Medulla oblongata (tissue), 1 donor: ENCODE data around the gene TMOD4.

ENCODE experiments used
- DNase-seq: peaks from one replicate; pipeline ENCODE4 v3.0.0-alpha.2; 2015; ENCODE audit errors: extremely low spot score

TMOD4 gene

DNA sequence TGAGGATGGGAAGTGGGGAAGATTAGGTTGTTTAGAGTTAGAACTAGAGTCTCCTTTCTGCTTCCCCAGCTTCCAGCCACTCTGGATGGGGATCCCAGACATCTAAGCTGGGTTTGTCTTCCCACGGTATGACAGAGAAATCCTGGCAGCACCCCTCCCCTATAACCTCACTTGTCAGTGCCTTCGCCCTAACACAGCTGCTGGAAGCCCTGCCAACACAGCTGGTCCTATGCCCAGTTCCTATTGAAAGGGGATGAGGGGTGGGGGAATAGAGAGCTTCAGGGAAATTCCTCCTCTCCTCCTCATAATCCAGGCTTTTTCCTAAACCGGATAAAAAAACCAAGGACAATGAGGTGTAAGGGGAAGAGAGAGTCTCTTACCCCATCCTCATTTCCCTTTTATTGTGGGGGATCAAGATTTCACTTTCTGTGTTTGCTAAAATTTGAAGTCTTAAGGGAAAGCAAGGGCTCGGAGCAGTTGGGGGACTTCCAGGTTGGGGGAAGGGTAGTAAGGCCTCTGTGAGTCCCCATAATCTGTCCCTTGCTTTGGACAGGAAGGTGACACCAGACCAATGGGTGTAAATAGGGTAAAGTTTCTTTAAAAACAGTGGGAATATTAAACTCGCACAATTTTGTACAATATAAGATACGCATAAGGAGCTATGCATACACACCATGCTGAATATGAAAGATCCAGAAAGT, 590 bp downstream of the TMOD4 start:
- DNase-seq, result peak; percentile 91

DNA sequence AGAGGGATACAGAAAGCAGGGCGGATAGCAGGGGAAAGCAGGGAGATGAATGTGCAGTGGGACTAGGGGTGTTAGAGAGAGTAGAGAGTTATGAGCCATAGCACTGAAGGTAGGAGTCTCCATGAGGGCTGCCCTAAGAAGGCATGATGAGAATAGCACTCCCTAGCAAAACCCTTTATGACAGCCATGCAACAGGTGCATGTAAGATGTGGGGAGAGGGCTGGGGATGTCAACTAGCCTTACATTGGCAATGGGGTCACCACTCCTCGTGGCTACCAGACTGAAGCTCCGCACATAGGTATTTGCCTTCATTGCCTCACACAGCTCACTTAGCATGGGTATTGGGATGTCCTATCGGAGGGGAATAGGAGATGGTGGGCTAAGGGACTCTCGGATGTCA, 4.6 kb downstream of the TMOD4 start:
- DNase-seq, result no peak

DNA sequence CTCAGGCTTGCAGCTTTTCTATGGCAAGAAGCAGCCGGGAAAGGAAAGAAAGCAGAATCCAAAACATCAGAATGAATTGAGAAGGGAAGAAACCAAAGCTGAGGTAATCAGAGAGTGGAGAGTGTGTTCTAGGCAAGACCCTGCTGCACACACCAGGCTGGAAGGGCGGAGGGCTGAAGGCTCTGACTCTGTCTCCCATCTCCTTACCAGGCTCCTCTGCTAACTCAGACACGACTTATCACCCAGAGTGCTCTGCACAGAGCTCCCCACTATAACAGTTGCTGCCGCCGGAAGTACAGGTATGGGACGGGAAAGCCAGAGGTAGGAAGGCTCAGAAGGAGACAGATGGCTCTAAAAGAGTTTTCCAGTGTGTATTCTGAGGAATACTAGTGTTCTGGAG, 8.7 kb downstream of the TMOD4 start:
- no peak for DNase-seq

DNA sequence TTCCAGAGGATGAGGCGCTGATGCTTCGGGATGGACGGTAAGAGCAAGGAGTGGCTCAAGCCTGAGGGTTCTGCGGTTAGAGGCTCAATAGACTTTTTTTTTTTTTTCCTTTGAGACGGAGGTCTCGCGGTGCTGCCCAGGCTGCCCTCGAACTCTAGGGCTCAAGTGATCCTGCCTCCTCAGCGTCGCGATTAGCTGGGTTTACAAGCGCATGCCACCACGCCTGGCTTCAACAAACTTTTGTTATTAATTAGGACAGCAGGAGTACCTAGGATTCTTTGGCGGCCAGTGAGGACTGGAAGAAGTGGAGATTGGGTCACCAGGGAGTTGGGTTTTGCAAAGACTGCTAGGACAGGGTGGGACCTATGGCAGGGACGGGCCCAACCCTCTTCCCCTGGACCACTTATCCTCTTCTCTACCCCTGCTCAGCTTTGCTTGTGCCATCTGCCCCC, 9.2 kb downstream of the TMOD4 start:
- DNase-seq, result no peak

DNA sequence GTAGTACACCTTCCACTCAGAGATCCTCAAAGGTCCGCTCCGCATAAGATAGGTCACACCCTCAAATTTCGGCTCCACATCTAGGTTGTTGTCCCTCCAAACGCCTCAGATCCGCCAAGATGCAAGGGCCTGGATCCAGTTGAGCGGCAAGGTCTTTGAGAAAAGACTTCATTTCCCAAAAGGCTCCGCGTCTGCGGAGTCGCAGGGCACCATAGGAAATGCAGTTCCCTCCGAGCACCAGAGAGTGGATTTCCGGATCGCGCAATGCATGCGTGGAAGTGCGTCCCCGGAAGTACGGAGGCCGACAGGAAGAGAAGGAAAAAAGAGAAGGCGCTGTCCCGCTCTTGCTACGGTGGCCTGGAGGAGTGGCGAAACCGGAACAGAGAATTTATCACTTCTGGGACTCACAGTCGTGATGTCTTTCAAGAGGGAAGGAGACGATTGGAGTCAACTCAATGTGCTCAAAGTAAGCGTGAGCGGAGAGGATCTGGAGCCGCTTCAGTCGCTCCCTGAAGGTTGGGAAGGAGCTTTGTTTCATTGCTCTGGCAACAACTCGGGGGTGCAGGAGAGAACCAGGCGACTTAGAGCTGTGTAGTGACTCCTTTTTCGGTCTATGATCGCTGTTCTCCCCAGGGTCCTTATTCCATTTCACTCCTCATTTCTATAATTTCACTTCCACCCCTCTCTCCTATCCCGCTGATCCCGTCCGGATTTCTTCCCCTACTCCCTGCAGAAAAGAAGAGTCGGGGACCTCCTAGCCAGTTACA, 9.9 kb downstream of the TMOD4 start, which contains the start of the genes LYSMD1 and SCNM1:
Gene LYSMD1 (minus strand): TSS at position 165 of the 767 bp plus-strand sequence. CDS start 644 bp downstream, outside the sequence.
Gene SCNM1 (plus strand): TSS at position 407 of the 767 bp plus-strand sequence. CDS start 9 bp downstream, at position 416.
- peak; percentile 99 for DNase-seq

DNA sequence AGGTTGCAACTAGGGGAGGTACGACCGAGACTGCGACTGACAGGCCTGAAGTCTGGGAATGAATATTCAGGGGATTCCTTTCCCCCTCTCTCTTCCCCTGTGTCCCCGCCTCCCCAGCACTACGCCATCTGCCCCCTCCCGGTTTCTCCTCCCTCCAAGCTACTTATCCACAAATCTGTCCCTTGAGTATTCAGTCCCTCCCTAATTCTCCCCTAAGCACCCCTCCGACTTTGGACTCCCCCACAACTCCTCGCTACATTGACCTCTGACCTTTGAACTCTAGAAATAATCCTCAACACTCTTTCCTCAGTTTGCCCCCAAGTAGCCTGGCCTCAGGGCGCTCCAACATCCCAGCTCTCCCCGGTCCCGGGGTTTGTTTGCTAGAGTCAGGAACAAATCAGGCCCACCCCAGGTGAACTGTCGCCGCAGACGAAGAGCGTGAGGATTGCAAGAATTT, 10.5 kb downstream of the TMOD4 start:
- DNase-seq, result peak; percentile 59

DNA sequence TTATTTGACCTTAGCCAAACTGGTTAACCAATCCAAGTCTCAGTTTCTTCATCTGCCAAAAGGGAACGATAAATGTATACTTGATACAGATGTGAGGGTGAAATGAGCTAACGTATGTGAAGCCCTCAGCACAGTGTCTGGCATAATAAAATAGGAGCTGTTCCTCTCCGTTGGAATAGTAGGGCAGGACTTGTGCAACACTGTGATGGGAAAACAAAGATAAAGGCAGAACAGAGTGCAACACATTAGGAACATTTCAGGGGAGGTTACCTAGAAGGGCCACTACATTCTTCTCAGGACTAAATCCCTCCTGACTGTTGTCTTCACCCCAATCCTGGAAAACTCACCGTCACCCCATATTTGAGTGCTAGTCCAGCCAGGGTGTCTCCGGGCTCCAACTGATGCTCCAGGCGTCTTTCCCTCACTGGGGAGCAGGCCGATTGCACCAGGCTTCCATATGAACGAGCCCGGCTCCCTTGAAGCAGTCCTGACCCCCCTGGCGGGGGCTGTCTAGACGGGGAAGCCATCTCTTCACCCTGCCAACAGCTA, 11.0 kb downstream of the TMOD4 start:
- no peak for DNase-seq

DNA sequence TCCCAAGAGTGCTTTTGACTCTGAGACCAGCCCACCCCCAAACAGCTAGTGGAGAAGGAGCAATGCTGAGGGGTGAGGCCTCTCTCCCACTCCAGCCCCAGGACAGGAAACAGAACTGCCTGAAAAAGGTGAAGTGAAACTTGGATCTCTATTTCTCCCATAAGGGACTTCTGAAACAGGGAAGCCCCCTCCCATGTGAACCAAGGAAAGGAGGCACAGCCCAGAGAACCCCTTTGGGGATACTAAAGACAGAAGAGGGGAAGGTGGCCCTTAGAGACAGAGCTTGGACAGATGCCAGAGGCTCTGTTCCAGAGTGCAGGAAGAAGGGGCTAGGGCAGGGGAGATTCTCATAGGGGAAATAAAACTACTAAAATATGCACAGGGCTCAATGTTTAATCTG, 16.4 kb downstream of the TMOD4 start:
- peak; percentile 40 for DNase-seq

DNA sequence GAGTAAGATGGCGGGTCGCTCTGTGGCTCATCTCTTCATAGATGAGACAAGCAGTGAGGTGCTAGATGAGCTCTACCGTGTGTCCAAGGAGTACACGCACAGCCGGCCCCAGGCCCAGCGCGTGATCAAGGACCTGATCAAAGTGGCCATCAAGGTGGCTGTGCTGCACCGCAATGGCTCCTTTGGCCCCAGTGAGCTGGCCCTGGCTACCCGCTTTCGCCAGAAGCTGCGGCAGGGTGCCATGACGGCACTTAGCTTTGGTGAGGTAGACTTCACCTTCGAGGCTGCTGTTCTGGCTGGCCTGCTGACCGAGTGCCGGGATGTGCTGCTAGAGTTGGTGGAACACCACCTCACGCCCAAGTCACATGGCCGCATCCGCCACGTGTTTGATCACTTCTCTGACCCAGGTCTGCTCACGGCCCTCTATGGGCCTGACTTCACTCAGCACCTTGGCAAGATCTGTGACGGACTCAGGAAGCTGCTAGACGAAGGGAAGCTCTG, 17.0 kb downstream of the TMOD4 start:
- DNase-seq, result no peak

DNA sequence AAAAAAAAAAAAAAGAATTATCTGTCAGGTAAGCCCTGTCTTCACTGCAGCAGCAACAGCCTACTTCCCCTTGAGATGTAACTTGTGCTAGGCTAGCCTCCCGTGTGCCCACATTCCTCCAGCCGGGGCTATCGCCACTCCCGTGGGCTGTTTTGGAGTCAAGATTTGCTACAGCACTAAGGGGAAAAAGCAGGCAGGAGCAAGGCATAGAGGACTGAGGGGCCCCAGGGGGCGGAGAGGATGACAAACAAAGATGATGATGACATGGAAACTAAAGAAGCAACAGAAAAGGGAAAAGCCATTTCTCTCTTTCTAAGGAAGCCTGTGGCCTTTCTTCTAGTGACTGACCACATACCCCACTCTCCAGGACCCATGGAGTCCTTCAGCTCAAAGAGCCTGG, 17.5 kb downstream of the TMOD4 start:
- no peak for DNase-seq

DNA sequence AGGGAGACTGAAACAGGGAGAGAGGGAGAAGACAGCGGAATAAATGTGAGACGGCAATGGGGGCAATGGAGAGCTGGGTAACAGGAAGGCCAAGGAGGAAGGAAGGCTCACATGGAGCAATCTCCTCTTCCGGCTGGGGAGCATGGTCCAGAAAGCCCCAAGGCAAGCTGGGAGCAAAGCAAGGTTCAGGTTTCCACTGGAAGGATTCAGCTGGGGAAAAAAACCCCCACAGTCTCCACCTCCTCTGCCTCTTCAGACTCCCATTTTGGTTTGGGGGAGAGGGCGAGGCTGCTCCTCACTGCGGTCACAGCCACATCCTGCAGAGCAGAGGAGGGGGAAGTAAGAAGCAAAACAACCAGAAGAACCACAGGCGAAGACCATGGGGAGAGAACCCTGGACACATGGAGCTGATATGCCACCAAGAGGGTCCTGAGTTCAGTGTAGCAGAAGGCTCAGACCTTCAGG, 18.7 kb downstream of the TMOD4 start:
- peak; percentile 34 for DNase-seq

DNA sequence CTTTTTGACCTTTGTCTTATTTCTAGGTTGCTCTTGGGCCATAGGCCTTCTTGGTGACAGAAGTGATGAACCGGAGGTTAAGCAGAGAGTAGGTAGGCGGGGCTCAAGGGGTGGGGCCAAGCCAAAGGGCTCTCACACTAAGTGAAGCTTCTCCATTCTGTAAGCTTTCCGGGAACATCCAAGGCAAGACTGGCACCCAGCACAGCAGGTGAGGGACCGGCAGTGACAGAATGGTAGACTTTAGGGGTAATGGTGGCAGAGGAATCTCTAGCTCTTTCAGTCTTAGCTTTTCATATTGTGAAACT, 19.3 kb downstream of the TMOD4 start, which contains the start of gene TNFAIP8L2:
Gene TNFAIP8L2 (plus strand): TSS at position 135 of the 305 bp plus-strand sequence. CDS start 2,049 bp downstream, outside the sequence.
- DNase-seq, result peak; percentile 63

DNA sequence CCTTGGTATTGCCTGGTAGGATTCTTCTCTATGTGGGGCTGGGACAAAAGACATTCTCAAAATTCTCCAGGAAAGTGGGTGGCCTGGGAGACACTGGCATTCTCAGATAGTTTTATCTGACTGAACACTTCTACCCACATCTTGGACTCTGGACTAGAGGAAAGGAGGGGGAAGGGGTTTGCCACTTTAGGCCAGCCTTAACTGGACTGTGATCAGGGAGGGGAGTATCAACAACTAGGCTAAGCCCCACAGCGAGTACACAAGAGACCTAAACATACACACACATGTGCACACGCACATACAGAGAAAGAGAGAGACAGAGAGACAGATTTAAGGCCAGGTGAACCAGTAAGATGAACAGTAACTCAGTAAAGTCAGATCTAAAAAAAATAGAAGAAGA, 28.1 kb downstream of the TMOD4 start:
- no peak for DNase-seq

DNA sequence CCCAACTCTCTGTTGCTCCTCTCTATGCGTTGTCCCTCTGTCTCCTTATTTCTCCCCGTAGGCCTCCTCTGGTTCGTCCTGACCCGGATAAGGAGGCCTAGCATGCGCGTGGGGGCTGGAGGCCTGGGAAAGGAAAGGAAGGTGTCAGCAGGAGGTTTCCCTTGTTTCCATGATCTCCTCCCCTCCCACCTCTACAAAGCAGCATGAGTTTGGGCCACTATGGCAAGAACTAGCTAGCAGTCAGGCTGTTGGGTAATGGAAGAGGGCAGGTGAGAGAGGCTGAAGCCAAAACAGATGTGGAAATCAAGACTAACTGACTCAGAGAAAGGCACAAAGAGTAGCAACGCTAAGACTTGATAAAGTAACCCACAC, 28.7 kb downstream of the TMOD4 start:
- no peak for DNase-seq

DNA sequence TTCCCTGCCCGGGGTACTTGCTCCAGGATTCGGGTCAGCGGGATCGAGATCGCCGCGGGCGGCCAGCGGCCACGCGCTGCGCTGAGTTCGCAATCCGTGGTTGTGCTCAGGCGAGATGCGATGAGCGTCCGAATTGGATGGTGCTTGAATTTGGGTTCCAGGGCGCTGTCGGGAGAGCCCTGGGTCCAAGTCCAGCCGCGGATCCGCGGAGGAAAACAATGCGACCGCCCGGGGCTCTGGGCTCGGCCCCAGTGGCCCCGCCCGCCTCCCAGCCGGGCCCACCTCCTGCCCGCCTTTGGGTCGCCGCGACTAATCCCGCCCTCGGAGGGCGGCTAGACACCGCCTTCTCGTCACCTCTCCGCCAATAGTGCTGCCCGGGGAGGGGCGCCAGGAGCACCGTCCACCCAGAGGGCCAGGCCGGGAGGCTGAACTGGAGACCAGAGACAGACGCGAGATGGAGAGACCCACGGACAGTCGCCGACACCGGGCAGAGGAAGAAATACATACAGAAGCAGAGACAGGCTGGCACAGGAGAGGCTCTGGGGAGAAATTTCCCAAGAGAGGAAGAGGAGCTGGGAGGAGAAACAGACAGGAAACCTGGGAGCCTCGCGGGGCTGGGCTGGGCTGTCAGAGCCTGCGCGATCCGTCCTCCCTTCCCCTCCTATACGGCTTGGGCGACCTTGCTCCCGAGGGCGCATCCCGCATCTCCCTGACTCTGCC, 29.2 kb downstream of the TMOD4 start, which contains the start of gene SEMA6C:
Gene SEMA6C (minus strand): TSS at position 220 of the 720 bp plus-strand sequence. CDS start 4,010 bp downstream, outside the sequence.
- DNase-seq, result peak; percentile 97

DNA sequence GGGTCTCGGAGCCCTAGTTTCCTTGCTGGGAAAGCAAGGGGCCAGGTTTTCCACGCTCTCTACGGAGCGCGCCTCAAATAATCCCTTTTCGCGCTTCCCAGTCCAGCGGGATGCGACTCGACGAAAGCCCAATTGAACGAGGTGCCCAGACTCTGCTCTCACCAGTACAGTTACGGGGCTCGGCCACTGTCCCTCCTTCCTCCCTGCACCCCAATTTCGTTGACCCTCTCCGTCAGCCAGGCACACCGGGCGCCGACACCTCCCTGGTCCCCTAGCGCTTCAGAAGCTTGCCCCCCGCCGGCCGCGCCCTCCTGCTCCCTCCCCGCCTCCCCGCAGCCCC, 29.7 kb downstream of the TMOD4 start:
- no peak for DNase-seq

DNA sequence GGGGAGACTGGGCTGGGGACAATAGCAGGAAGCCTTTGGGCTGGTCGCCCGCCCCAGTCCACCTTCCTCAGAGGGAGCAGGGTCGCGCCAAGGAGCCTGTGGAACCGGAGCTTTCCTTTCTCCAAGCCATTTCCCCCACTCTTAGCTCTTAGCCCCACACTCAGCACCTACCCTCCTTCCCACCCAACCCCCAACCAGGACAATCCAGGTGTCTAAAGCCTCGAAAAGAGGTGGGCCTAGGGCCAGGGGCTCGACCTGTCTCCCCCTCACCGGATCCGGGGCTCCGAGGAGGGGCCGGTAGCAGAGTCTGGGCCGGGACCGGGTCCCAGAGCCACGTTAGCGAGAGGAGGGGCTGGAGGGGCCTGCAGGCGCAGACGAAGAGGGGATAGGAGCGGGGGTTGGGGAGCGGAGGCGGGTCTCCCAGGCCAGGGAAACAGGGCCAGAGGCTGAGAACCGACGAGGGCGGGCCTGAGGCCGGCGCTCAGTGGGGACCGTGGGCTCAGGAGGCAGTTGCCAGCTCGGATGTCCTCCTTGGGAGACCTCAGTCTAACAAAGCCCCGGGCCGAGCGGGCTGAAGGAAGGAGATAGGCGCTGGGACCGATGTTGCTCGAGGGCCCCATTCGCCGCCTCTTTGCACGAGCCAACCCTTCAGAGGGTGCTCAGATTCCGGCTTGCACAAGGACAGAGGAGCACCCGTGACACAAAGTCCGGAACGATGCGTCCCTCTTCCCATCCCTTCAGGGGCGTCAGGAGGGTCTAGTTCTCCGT, 30.3 kb downstream of the TMOD4 start:
- peak; percentile 12 for DNase-seq

DNA sequence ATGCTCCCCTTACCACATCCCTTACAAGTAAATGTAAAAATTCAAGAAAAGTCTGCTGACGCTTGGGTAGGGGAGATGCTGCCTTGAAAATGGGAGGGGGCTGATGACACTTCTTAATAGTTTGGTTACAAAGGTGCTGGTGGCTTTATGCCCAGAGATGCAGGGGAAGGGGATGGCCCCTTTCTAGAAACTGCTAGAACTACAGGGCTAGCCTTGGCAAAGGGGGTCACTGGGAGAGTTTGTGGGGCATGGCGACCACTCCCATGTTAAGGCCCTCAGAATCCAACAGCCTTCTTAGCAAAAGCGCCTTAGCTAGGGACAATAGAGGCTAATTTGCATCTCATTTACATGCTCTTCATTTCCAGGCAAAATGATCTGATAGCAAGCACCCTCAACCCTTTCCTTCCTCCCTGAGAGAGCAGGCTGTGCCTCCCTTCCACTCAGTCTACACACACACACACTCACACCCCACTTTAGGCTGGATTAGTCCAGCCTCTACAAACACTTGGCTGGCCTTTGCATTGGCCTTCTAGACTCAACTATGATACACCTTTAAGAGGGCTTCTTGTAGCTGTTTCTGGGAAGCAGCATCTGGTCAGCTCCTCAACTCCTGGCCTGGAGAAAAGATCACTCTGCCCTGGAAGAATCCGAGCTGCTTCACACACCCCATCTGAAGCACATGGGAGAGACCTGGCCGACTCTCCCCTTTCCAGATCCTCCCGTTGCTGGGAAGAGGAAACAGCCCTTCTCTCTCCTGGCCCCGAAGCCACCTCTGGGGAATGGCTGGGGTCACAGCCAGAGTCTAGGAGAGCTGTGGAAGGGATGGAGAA, 31.1 kb downstream of the TMOD4 start:
- no peak for DNase-seq

DNA sequence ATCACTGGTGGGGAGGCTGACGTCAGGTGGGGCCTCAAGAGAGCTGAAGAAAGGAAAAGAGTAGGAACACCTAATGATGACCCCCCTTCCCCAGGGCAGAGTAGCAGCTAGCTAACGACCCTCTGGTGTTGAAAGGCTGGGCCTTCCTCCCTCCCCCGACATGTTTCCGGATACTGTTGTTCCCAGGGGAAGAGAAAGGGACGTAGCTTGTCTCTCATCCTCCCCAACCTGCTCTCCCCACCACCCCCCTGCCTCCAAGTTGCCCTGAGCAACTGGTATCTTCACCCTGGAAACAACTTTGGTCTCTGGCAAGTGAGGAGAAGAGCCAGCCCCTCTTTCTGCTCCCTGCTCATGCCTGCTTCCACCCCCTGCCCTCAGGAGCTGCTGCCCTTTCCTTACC, 31.8 kb downstream of the TMOD4 start:
- no peak for DNase-seq

DNA sequence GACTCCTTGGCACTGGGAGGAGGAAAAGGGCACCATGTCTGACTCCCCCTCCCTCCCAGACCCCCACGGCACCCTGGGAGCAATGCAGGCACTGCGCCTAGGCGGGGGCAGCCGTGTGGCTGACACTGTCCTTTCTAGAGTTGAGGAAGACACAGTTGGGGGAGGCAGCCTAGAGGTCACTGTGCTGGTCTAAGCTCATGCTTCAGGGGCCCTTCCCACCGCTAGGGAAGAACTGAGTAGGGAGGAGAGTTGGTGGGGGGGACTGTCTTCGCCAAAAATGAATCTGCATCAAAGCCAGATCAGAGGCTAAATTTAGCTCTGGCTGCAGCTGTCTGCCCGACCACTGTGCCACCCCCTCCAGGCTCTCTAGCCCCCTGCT, 32.7 kb downstream of the TMOD4 start:
- DNase-seq, result no peak
